HL-60 (cell line): ENCODE results near the gene MXD1.

Experiments
- DNase-seq, 2 experiments: peaks; one replicate each; pipeline ENCODE4 v3.0.0-alpha.2; 2010 to 2020; ENCODE audit warnings: low read depth in 1 of 2, low spot score in 1 of 2
- H3K27ac ChIP-seq: fragments of 250-450 bp; sonication (Bioruptor Pico); replicated peaks from 2 replicates; pipeline ENCODE4 v1.5.1; 2020; ENCODE audit warnings: mild to moderate bottlenecking, moderate library complexity
- H3K27me3 ChIP-seq: fragments of 250-450 bp; sonication (Bioruptor Pico); 2 replicates; pipeline ENCODE4 v1.5.1; 2021; ENCODE audit warnings: mild to moderate bottlenecking, moderate library complexity; ENCODE audit not compliant: insufficient read depth, poor library complexity, severe bottlenecking
- H3K4me3 ChIP-seq: replicated peaks from 2 replicates; pipeline ENCODE4 v1.5.1; 2011; ENCODE audit warnings: mild to moderate bottlenecking, control low read depth, low read length; ENCODE audit not compliant: insufficient read depth
- GABPA ChIP-seq: IDR thresholded peaks from 2 replicates; pipeline ENCODE4 v1.6.1; 2012; ENCODE audit warnings: low read depth
- POLR2AphosphoS5 ChIP-seq: IDR thresholded peaks from 2 replicates; pipeline ENCODE4 v1.6.1; 2012; ENCODE audit warnings: low read depth
- SPI1 ChIP-seq: IDR thresholded peaks from 2 replicates; pipeline ENCODE4 v1.6.1; 2012; ENCODE audit warnings: low read depth, mild to moderate bottlenecking, borderline replicate concordance
- long read RNA-seq: library from polyadenylated mRNA; unstranded; transcript quantifications from one replicate; pipeline ENCODE4 v2.0.0, GENCODE V29; 2020
- TF ChIP-seq, protein P1 (sequence below): IDR thresholded peaks from 2 replicates; pipeline ENCODE4 v1.6.1; 2012; ENCODE audit warnings: low read depth; ENCODE audit not compliant: insufficient replicate concordance
- TF ChIP-seq, protein P2 (sequence below): IDR thresholded peaks from one replicate; pipeline ENCODE4 v1.5.1; 2011; ENCODE audit warnings: low read length, control low read depth, inconsistent platforms; ENCODE audit not compliant: insufficient read depth

MXD1 gene, protein sequence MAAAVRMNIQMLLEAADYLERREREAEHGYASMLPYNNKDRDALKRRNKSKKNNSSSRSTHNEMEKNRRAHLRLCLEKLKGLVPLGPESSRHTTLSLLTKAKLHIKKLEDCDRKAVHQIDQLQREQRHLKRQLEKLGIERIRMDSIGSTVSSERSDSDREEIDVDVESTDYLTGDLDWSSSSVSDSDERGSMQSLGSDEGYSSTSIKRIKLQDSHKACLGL
- long read RNA-seq, full-length matches to known transcripts: 39 of 45 reads
- long read RNA-seq, partial matches to known transcripts: 3 of 45 reads
- long read RNA-seq, other reads (novel, unspliced or antisense): 3 of 45 reads

DNA sequence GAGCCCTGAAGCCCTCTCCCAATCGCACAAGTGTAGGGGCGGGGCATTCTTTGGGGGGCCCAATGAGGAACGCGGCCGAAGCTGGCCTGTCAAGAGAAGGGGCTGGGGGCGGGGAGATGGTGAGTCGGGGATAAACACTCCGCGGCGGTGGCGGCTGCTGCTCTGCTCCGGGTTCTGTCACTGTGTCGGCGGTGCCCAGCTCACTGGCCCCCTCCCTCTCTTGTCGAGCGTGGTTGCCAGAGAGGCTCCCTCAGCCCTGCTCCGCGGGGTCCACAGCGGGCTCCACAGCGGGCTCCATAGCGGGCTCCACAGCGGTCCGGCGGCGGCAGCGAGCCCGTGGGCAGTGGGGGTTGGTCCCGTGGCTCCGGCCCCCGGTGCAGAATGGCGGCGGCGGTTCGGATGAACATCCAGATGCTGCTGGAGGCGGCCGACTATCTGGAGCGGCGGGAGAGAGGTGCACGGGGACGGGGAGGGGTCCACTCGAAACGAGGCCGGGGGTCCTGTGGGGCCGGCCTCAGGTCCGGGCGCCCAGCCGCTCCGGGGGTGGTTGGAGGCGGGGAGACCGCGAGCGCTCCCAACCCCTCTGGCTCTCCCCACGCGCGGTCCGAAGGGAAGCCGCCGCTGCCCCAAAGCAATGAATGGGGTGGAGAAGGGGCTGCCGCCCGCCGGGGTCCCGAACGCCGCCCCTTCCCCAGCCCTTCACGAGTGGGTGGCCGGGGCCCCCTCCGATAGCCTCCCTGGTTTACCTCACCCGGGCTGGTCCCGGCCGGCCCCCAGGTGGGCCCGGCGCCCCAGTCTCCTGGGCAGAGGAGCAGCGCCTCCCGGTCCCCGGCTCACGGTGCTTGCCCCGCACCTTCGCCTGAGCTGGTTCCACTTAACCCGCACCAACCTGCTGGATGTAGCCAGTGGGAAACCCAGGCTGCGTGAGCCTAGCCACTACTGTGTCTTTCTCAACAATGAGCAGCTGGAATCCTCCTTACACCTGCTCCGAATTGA, at the start of gene MXD1:
Gene MXD1, plus strand, starts transcription at position 160 of the 996 bp plus-strand sequence. Its CDS starts 222 bp downstream, at position 382.
- peak; percentile 38; the same call in 1 of the 2 replicates for TF ChIP-seq SPI1
- TF ChIP-seq, protein P1, sequence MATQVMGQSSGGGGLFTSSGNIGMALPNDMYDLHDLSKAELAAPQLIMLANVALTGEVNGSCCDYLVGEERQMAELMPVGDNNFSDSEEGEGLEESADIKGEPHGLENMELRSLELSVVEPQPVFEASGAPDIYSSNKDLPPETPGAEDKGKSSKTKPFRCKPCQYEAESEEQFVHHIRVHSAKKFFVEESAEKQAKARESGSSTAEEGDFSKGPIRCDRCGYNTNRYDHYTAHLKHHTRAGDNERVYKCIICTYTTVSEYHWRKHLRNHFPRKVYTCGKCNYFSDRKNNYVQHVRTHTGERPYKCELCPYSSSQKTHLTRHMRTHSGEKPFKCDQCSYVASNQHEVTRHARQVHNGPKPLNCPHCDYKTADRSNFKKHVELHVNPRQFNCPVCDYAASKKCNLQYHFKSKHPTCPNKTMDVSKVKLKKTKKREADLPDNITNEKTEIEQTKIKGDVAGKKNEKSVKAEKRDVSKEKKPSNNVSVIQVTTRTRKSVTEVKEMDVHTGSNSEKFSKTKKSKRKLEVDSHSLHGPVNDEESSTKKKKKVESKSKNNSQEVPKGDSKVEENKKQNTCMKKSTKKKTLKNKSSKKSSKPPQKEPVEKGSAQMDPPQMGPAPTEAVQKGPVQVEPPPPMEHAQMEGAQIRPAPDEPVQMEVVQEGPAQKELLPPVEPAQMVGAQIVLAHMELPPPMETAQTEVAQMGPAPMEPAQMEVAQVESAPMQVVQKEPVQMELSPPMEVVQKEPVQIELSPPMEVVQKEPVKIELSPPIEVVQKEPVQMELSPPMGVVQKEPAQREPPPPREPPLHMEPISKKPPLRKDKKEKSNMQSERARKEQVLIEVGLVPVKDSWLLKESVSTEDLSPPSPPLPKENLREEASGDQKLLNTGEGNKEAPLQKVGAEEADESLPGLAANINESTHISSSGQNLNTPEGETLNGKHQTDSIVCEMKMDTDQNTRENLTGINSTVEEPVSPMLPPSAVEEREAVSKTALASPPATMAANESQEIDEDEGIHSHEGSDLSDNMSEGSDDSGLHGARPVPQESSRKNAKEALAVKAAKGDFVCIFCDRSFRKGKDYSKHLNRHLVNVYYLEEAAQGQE: peak; percentile 60
- TF ChIP-seq, protein P2, sequence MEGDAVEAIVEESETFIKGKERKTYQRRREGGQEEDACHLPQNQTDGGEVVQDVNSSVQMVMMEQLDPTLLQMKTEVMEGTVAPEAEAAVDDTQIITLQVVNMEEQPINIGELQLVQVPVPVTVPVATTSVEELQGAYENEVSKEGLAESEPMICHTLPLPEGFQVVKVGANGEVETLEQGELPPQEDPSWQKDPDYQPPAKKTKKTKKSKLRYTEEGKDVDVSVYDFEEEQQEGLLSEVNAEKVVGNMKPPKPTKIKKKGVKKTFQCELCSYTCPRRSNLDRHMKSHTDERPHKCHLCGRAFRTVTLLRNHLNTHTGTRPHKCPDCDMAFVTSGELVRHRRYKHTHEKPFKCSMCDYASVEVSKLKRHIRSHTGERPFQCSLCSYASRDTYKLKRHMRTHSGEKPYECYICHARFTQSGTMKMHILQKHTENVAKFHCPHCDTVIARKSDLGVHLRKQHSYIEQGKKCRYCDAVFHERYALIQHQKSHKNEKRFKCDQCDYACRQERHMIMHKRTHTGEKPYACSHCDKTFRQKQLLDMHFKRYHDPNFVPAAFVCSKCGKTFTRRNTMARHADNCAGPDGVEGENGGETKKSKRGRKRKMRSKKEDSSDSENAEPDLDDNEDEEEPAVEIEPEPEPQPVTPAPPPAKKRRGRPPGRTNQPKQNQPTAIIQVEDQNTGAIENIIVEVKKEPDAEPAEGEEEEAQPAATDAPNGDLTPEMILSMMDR: no peak
- TF ChIP-seq GABPA: no peak
- TF ChIP-seq POLR2AphosphoS5: peak; percentile 93
- DNase-seq: peak in 1 of 2 experiments; percentile 35
- peak within 1 kb of the TSS; percentile 95 for H3K27ac ChIP-seq

DNA sequence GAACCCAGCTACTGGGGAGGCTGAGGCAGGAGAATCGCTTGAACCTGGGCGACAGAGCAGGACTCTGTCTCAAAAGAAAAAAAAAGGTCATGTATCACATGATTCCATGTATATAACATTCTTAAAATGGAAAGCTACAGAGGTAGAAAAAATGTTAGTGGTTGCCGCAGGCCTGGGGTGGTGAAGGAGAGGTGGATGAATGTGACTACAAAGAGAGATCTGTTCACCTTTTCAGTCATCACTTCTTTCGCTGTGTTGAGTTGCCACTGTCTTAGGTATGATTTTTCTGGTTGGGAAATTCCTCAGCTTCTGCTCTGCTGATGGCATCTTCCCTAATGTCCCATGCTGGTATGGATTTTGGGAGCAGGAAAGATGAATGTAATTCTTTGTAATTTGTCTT, 26.5 kb upstream of the MXD1 start:
- Histone ChIP-seq H3K4me3 (no peak overlapping the region), H3K27me3 (no peaks in the 10 kb centered on the region), H3K27ac (no peak overlapping the region)
- TF ChIP-seq GABPA (no peak), POLR2AphosphoS5 (no peak)
- no peak for DNase-seq

More for the DNA sequence above, at the start of gene MXD1:
- H3K27me3 ChIP-seq: no peaks in the 10 kb centered on the region
- H3K4me3 ChIP-seq: peak within 1 kb of the TSS; percentile 93

DNA sequence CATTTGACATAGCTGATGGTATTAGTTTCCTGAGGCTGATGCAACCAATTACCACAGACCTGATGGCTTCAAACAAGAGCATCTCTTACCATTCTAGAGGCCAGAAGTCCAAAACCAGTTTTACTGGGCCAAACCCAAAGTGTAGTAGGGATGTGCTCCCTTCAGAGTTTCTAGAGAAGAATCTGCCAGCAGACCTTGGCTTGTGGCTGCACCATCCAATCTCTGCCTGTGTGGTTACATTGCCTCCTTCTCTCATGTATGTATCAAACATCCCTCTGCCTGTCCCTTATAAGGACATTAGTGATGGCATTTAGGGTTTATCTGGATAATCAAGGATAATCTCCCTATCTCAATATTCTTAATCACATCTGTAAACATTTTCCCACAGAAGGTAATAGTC, 25.6 kb upstream of the MXD1 start:
- H3K27me3 ChIP-seq: no peaks in the 10 kb centered on the region

More for the DNA sequence above, 25.6 kb upstream of the MXD1 start:
- DNase-seq: no peak
- no peak overlapping the region for H3K27ac ChIP-seq
- TF ChIP-seq POLR2AphosphoS5 (no peak), GABPA (no peak), SPI1 (no peak)
- TF ChIP-seq, protein P1: no peak
- TF ChIP-seq, protein P2: no peak
- H3K4me3 ChIP-seq: no peak overlapping the region
